Neural progenitor cell (in vitro differentiated cells): ENCODE results near the gene PATZ1.

Experiments
- EZH2 ChIP-seq: fragments of 200-600 bp; sonication (generic); IDR thresholded peaks from 2 replicates; pipeline ENCODE4 v1.6.1; 2017; ENCODE audit warnings: antibody characterized with exemption, mild to moderate bottlenecking, moderate library complexity
- EZH2phosphoT487 ChIP-seq: fragments of 200-600 bp; sonication (generic); IDR thresholded peaks from 2 replicates; pipeline ENCODE4 v1.6.1; 2017; ENCODE audit warnings: antibody characterized with exemption
- TF ChIP-seq, protein P1 (sequence below): fragments of 200-600 bp; sonication (generic); IDR thresholded peaks from 2 replicates; pipeline ENCODE4 v1.5.1; 2017; ENCODE audit warnings: antibody characterized with exemption, mild to moderate bottlenecking

DNA sequence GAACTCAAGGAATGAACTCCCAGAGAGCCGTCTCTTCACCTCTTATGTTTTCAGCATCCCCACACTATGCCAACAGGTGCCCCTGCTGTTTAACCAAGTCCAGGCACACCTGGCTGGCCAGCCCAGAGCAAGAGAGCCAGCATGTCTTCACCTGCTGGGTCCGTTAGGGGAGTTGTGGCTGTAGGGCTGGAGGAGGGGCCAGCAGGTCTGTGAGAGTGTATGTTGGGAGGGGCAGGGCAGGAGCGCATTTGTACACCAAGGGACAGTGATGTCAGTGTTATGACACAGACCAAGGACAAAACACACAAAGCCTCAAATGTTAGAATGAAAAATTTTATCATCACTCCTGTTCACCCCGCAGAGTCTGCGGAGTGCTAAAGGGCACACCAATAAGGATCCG is 5.8 kb downstream of the PATZ1 start:
- TF ChIP-seq, protein P1, sequence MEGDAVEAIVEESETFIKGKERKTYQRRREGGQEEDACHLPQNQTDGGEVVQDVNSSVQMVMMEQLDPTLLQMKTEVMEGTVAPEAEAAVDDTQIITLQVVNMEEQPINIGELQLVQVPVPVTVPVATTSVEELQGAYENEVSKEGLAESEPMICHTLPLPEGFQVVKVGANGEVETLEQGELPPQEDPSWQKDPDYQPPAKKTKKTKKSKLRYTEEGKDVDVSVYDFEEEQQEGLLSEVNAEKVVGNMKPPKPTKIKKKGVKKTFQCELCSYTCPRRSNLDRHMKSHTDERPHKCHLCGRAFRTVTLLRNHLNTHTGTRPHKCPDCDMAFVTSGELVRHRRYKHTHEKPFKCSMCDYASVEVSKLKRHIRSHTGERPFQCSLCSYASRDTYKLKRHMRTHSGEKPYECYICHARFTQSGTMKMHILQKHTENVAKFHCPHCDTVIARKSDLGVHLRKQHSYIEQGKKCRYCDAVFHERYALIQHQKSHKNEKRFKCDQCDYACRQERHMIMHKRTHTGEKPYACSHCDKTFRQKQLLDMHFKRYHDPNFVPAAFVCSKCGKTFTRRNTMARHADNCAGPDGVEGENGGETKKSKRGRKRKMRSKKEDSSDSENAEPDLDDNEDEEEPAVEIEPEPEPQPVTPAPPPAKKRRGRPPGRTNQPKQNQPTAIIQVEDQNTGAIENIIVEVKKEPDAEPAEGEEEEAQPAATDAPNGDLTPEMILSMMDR = no peak
- no peak for TF ChIP-seq EZH2
- TF ChIP-seq EZH2phosphoT487 = no peak
